ENCODE data around the gene SUMF1. TPM values are rescaled to one million over a fixed set of nuclear protein-coding genes. Genes with fewer than 3 reads are reported as not detected.

The SUMF1 gene
- polyA plus RNA-seq, 1 donor (not counting 4 experiments of a cell fraction or from before 2014, with no cell fraction given), result 36.1 TPM

GRCh38 chr3:4376499-4376898 is 90.6 kb downstream of the SUMF1 start:
- no peak overlapping the region for H2AFZ ChIP-seq (ENCODE audit: control insufficient read depth, low read length)
- H3K9me1 ChIP-seq (ENCODE audit: control insufficient read depth, extremely low read depth, insufficient read depth, low read length), result no peaks in the 10 kb centered on the region
- no peak for TF ChIP-seq EZH2 (IDR thresholded peaks at IDR 0.05; ENCODE audit: low read length)
- no peak for TF ChIP-seq CTCF (optimal IDR thresholded peaks at IDR 0.05 in 1 of 3, IDR thresholded peaks at IDR 0.05 in 1 of 3, conservative IDR thresholded peaks at IDR 0.05 in 1 of 3; ENCODE audit: extremely low read depth in 1 of 3, insufficient read depth in 2 of 3, low read length in 3 of 3)
- dilution Hi-C loops (cut with MboI; ENCODE audit: extremely low pct_ligation_motif_present, low sequenced_read_pairs), result no loop called here
- no peaks in the 10 kb centered on the region for H3K79me2 ChIP-seq (ENCODE audit: control insufficient read depth, insufficient read depth, low read length)
- no peaks in the 10 kb centered on the region for H3K9me3 ChIP-seq (ENCODE audit: control insufficient read depth, low read depth, low read length)
- FAIRE-seq (no peak), DNase-seq (ENCODE audit: low read depth, low spot score) (no peak)
- H3K4me2 ChIP-seq (ENCODE audit: control insufficient read depth, extremely low read depth, insufficient read depth, low read depth, low read length), result no peak overlapping the region
- no peaks in the 10 kb centered on the region for H3K4me1 ChIP-seq (ENCODE audit: control insufficient read depth, extremely low read depth, insufficient read depth, low read length)
- H3K27me3 ChIP-seq (ENCODE audit: control insufficient read depth, extremely low read depth, insufficient read depth, low read length), result no peaks in the 10 kb centered on the region
- H3K9ac ChIP-seq (ENCODE audit: control insufficient read depth, extremely low read depth, insufficient read depth, low read length), result no peak overlapping the region
- H3K4me3 ChIP-seq (ENCODE audit: control insufficient read depth in 2 of 3, extremely low read depth in 1 of 3, insufficient read depth in 2 of 3, low read depth in 1 of 3, low read length in 3 of 3), result no peak overlapping the region
- H4K20me1 ChIP-seq (ENCODE audit: control insufficient read depth, extremely low read depth, insufficient read depth, low read length), result no peaks in the 10 kb centered on the region
- no peaks in the 10 kb centered on the region for H3K36me3 ChIP-seq (ENCODE audit: control insufficient read depth in 2 of 2, extremely low read depth in 1 of 2, insufficient read depth in 2 of 2, low read length in 2 of 2)
- no peak overlapping the region for H3K27ac ChIP-seq (ENCODE audit: control insufficient read depth, insufficient read depth, low read length)

- no peaks in the 10 kb centered on the region for H4K20me1 ChIP-seq (ENCODE audit: control insufficient read depth, extremely low read depth, insufficient read depth, low read length)
- H3K9me1 ChIP-seq (ENCODE audit: control insufficient read depth, extremely low read depth, insufficient read depth, low read length), result no peaks in the 10 kb centered on the region
- H3K4me3 ChIP-seq (ENCODE audit: control insufficient read depth in 2 of 3, extremely low read depth in 1 of 3, insufficient read depth in 2 of 3, low read depth in 1 of 3, low read length in 3 of 3), result no peak overlapping the region
- no peak overlapping the region for H2AFZ ChIP-seq (ENCODE audit: control insufficient read depth, low read length)
- no peaks in the 10 kb centered on the region for H3K4me1 ChIP-seq (ENCODE audit: control insufficient read depth, extremely low read depth, insufficient read depth, low read length)
- TF ChIP-seq EZH2 (IDR thresholded peaks at IDR 0.05; ENCODE audit: low read length) (no peak), CTCF (optimal IDR thresholded peaks at IDR 0.05 in 1 of 3, IDR thresholded peaks at IDR 0.05 in 1 of 3, conservative IDR thresholded peaks at IDR 0.05 in 1 of 3; ENCODE audit: extremely low read depth in 1 of 3, insufficient read depth in 2 of 3, low read length in 3 of 3) (no peak)
- no peaks in the 10 kb centered on the region for H3K27me3 ChIP-seq (ENCODE audit: control insufficient read depth, extremely low read depth, insufficient read depth, low read length)
- H3K27ac ChIP-seq (ENCODE audit: control insufficient read depth, insufficient read depth, low read length), result no peak overlapping the region
- FAIRE-seq, result no peak
- no peaks in the 10 kb centered on the region for H3K79me2 ChIP-seq (ENCODE audit: control insufficient read depth, insufficient read depth, low read length)
- H3K4me2 ChIP-seq (ENCODE audit: control insufficient read depth, extremely low read depth, insufficient read depth, low read depth, low read length), result no peak overlapping the region
- no peak overlapping the region for H3K9ac ChIP-seq (ENCODE audit: control insufficient read depth, extremely low read depth, insufficient read depth, low read length)
- no peaks in the 10 kb centered on the region for H3K36me3 ChIP-seq (ENCODE audit: control insufficient read depth in 2 of 2, extremely low read depth in 1 of 2, insufficient read depth in 2 of 2, low read length in 2 of 2)
- no peak for DNase-seq (ENCODE audit: low read depth, low spot score)
- dilution Hi-C loops (cut with MboI; ENCODE audit: extremely low pct_ligation_motif_present, low sequenced_read_pairs), result no loop called here
- H3K9me3 ChIP-seq (ENCODE audit: control insufficient read depth, low read depth, low read length), result no peaks in the 10 kb centered on the region
Measured at GRCh38 chr3:4375911-4376310, 91.2 kb downstream of the SUMF1 start.

Measured in keratinocyte (primary cell).